Activated CD4-positive, alpha-beta T cell treated with anti-CD3 and anti-CD28 coated beads, Interleukin-2, amount 10 ng/mL, durations not matched to agents 7 days and 5 days (primary cell): ENCODE results near the gene NAP1L4. TPM values are rescaled to one million over a fixed set of nuclear protein-coding genes. Genes with fewer than 3 reads are reported as not detected.
A peak's percentile ranks its signal among the peaks of the same experiment; 100 is the strongest.

Experiments used
- CTCF ChIA-PET: fragments of 350-600 bp; sonication (Branson Sonifier 250); formaldehyde crosslinking; loops from one replicate; lab custom pipeline; 2021; ENCODE audit warnings: antibody characterized with exemption; lab: Charles Lee
- POLR2A ChIA-PET: fragments of 350-600 bp; sonication (Branson Sonifier 250); formaldehyde crosslinking; loops from one replicate; lab custom pipeline; 2021; ENCODE audit warnings: antibody characterized with exemption; lab: Charles Lee
- DNase-seq: peaks from one replicate; pipeline ENCODE4 v3.0.0-alpha.2; 2020
- H3K27ac Mint-ChIP-seq: one replicate; pipeline ENCODE4 v1.8.0; 2021; ENCODE audit warnings: mild to moderate bottlenecking, moderate library complexity, mixed read lengths
- H3K27me3 Mint-ChIP-seq: one replicate; pipeline ENCODE4 v1.8.0; 2021; ENCODE audit warnings: mixed read lengths
- H3K36me3 Mint-ChIP-seq: one replicate; pipeline ENCODE4 v1.8.0; 2021; ENCODE audit warnings: low read depth, mixed read lengths
- H3K4me1 Mint-ChIP-seq: one replicate; pipeline ENCODE4 v1.8.0; 2021; ENCODE audit warnings: mixed read lengths
- H3K4me3 Mint-ChIP-seq: one replicate; pipeline ENCODE4 v1.8.0; 2021; ENCODE audit warnings: mild to moderate bottlenecking, moderate library complexity, mixed read lengths
- H3K9me3 Mint-ChIP-seq: one replicate; pipeline ENCODE4 v1.8.0; 2021; ENCODE audit warnings: mixed read lengths
- total RNA-seq, 2 experiments: library from RNA; stranded (reverse); gene quantifications; one replicate each; pipeline ENCODE4 v1.2.3, GENCODE V29; 2021

The NAP1L4 gene
- total RNA-seq, 2 experiments from 2014 or later: 354 to 367 TPM

DNA sequence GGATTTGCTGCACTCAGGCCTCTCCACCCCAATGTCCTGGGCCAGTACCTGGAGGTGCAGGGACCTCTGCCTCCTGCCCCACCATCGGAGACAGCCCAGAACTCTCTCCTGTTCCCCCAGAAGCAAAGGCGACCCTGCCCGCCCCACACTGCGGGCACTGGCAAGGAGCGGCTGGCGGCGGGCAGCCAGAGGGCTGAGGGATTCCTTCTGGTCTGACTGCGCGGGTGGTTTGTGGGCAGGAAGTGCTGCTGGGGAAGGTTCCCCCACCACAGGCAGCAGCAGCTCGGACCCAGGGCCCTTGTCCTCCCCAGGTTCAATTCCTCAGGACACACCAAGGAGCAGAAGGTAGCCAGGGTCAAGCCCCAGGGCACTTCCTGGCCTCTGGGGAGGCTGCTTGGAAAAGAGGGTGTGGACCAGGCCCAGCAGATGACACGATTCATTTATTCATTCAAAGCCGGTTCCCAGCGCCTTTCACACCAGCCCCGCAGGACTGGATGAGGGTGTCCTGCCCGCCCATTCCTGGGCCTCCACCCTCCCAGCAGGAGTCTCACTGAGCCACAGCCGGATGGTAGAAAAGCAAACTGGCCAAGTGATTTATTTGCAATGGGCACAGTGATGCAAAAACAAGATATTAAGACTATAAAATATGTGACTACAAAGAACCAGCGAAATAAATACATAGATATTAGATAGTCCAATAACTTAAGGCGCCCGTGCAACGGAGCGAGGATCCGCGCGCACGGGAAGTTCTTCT lies 64.1 kb downstream of the NAP1L4 start:
- no peak for DNase-seq
- ChIA-PET CTCF (interaction anchor here (1.7 to 2.1 kb wide), 3 partner anchors 35 to 527 kb away, joined by 5 to 7 read pairs (median 5); partner anchors contain the start of gene TSSC4), POLR2A (no interaction called here)
- Mint-ChIP-seq H3K27me3 (peaks cover 30% of the 10 kb centered on the region), H3K27ac (no peak overlapping the region), H3K4me1 (peaks cover 26% of the 10 kb centered on the region), H3K9me3 (peaks cover 2% of the 10 kb centered on the region), H3K36me3 (no peaks in the 10 kb centered on the region), H3K4me3 (peak overlapping the region; percentile 27)

DNA sequence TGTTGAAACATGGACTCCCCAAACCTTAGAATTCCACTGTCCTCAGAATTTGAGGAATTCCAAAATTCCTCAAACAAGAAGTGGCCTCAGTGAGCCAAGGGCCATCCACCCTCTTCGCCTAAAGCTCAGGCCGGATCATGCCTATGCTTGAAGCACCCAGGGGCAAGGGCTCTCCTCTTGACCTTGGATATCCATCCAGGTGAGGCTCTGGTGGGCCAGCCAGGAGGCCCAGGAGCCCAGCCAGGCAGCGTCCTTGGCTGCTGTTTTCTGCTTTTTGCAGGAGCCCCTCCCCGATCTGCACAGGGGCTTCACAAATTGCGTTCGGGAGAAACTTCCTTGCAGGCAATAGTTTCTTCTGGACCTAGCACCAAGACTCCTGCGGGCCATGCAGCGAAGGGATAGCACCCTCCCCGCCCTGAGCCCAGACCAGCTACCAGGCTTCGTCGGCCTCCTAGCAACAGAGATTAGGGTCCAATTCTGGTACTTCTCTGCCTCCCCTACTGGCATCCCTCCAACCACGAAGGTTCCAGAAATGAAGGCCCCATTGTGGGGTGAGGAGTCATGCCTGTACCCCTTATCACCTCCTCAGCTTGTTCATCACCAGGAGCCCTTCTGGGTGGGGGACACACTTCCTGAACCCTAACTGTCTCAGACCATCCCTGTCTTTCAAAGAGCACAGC lies 64.9 kb downstream of the NAP1L4 start:
- H3K4me1 Mint-ChIP-seq: peaks cover 21% of the 10 kb centered on the region
- no peak overlapping the region for H3K27ac Mint-ChIP-seq
- CTCF ChIA-PET: interaction anchor here (1.7 kb wide), 1 partner anchor 35 kb away, joined by 5 read pairs; no protein-coding TSS in a partner anchor
- peaks cover 30% of the 10 kb centered on the region for H3K27me3 Mint-ChIP-seq
- POLR2A ChIA-PET: interaction anchor here (0.9 kb wide), 1 partner anchor 40 kb away, joined by 3 read pairs; no protein-coding TSS in a partner anchor
- DNase-seq: no peak
- no peak overlapping the region for H3K4me3 Mint-ChIP-seq
- H3K9me3 Mint-ChIP-seq: peaks cover 2% of the 10 kb centered on the region
- no peaks in the 10 kb centered on the region for H3K36me3 Mint-ChIP-seq

- ChIA-PET POLR2A (interaction anchor here (0.9 kb wide), 1 partner anchor 39 kb away, joined by 3 read pairs; no protein-coding TSS in a partner anchor), CTCF (interaction anchor here (1.0 kb wide), 1 partner anchor 11 kb away, joined by 3 read pairs; no protein-coding TSS in a partner anchor)
- Mint-ChIP-seq H3K4me3 (no peak overlapping the region), H3K4me1 (peaks cover 21% of the 10 kb centered on the region), H3K36me3 (no peaks in the 10 kb centered on the region), H3K27ac (no peak overlapping the region), H3K9me3 (peaks cover 2% of the 10 kb centered on the region), H3K27me3 (peaks cover 30% of the 10 kb centered on the region)
- DNase-seq: no peak
Observed at GRCh38 chr11:2926611-2927051, 65.5 kb downstream of the NAP1L4 start.

DNA sequence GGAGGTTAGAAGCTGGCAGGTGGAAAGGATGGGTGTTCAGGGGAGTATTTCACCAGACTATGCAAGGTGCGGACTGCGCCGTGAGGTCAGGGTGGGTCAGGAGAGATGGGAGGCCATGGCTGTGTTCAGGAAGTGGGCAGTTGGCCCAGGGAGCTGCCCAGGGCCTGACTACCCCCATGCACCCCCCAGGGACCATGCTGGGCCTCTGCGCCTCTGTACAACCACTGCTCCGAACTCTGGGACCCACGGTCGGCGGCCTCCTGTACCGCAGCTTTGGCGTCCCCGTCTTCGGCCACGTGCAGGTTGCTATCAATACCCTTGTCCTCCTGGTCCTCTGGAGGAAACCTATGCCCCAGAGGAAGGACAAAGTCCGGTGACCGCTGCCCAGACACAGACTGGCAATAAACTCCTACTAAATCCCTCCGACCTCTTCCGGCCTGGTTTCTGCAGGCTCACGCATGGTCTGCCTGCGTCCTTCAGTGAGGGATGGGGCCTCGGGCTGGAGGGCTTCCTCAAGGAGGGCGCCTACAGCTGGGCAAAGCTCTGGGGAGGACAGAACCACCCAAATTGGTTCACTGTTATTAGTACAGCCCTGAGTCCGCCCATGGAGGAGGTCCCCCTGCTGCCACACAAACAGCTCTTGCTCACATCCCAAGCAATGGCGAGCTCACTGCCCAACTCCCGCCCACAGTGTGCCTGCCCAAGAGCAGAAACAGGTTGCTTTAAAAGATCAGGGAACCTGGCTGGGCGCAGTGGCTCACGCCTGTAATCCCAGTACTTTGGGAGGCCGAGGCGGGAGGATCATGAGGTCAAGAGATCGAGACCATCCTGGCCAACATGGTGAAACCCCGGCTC lies 67.1 kb downstream of the NAP1L4 start:
- peaks cover 2% of the 10 kb centered on the region for H3K9me3 Mint-ChIP-seq
- H3K4me1 Mint-ChIP-seq: peaks cover 16% of the 10 kb centered on the region
- H3K27ac Mint-ChIP-seq: no peak overlapping the region
- H3K4me3 Mint-ChIP-seq: no peak overlapping the region
- H3K27me3 Mint-ChIP-seq: peaks cover 28% of the 10 kb centered on the region
- CTCF ChIA-PET: no interaction called here
- DNase-seq: no peak
- no peaks in the 10 kb centered on the region for H3K36me3 Mint-ChIP-seq
- POLR2A ChIA-PET: no interaction called here

- CTCF ChIA-PET: no interaction called here
- H3K9me3 Mint-ChIP-seq: peaks cover 2% of the 10 kb centered on the region
Observed at GRCh38 chr11:2924381-2924780, 67.7 kb downstream of the NAP1L4 start.

DNA sequence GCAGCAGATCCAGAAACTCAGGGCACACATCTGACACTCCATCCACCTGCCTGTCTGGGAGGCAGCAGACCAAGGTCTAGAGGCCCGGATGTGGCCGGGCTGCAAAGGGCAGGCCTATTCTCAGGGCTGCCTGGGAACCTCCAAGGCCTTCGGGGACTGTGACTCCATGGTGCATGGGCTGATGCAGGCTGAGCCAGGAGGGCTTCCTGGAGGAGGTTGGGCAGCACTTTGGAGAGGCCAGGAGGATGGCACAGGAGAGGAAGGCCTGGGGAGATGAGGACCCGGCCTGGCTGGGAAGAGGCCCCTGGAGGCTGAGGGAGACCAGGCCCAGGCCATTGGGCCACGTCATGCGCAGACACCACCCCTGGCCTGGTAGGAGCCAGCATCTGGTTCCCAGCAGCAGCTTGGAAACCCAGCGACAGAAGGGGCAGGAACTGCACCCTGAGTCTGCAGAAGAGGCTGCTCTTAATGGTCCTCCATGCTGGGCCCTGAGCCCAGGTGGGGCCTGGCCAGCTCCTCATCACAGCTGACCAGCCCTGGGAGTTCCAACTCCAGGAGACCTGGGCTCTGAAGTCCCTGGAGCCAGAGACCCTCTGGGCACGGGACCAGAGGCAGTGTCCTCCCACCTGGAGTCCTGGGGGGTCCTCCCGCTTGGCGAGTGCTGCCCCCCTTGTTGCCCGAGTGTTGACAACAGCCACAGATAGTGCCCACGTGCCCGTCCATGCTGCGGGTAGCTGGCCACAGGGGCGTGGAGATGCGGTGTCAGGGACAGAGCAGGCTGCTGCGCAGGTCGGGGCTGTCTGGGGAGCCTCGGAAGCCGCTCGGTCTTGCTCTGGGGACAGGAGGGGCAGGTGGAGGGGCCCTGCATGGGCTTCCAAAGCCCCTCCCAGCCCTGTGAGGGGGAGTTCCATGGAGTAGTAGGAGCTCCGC lies 68.4 kb downstream of the NAP1L4 start:
- Mint-ChIP-seq H3K9me3 (peaks cover 2% of the 10 kb centered on the region), H3K4me3 (no peak overlapping the region), H3K4me1 (peaks cover 9% of the 10 kb centered on the region), H3K27me3 (peaks cover 21% of the 10 kb centered on the region), H3K27ac (no peak overlapping the region), H3K36me3 (no peaks in the 10 kb centered on the region)
- ChIA-PET POLR2A (no interaction called here), CTCF (interaction anchor here (0.7 kb wide), 1 partner anchor 391 kb away, joined by 5 read pairs; no protein-coding TSS in a partner anchor)
- DNase-seq: no peak

More at GRCh38 chr11:2924381-2924780, 67.7 kb downstream of the NAP1L4 start:
- H3K27ac Mint-ChIP-seq: no peak overlapping the region
- no peak for DNase-seq
- peaks cover 25% of the 10 kb centered on the region for H3K27me3 Mint-ChIP-seq
- peaks cover 13% of the 10 kb centered on the region for H3K4me1 Mint-ChIP-seq
- no peaks in the 10 kb centered on the region for H3K36me3 Mint-ChIP-seq
- POLR2A ChIA-PET: no interaction called here
- H3K4me3 Mint-ChIP-seq: no peak overlapping the region

DNA sequence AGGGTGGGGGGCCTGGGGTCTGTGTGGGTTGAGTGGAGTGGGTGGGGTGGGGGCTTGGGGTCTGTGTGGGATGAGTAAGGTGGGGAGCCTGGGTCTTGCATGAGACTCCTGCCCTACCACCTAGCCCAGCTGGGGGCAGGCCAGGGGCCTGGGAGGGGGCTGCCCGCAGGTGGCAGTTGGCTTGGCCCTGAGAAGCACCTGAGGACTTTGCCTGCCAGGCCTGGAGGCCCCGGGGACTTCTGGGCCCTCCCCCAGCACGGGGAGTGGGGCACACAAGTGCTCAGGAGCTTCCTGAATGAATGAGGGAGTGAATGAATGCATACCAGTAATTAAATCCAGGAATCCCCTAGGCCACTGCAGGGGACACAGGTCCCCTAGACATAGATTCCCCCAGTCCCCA lies 69.5 kb downstream of the NAP1L4 start:
- Mint-ChIP-seq H3K4me3 (no peak overlapping the region), H3K4me1 (peaks cover 2% of the 10 kb centered on the region), H3K27ac (no peak overlapping the region), H3K9me3 (peaks cover 2% of the 10 kb centered on the region), H3K36me3 (no peaks in the 10 kb centered on the region), H3K27me3 (peaks cover 13% of the 10 kb centered on the region)
- CTCF ChIA-PET: interaction anchor here (0.7 to 0.8 kb wide), 2 partner anchors 26 to 390 kb away, joined by 3 to 5 read pairs; no protein-coding TSS in a partner anchor
- no peak for DNase-seq
- POLR2A ChIA-PET: no interaction called here

DNA sequence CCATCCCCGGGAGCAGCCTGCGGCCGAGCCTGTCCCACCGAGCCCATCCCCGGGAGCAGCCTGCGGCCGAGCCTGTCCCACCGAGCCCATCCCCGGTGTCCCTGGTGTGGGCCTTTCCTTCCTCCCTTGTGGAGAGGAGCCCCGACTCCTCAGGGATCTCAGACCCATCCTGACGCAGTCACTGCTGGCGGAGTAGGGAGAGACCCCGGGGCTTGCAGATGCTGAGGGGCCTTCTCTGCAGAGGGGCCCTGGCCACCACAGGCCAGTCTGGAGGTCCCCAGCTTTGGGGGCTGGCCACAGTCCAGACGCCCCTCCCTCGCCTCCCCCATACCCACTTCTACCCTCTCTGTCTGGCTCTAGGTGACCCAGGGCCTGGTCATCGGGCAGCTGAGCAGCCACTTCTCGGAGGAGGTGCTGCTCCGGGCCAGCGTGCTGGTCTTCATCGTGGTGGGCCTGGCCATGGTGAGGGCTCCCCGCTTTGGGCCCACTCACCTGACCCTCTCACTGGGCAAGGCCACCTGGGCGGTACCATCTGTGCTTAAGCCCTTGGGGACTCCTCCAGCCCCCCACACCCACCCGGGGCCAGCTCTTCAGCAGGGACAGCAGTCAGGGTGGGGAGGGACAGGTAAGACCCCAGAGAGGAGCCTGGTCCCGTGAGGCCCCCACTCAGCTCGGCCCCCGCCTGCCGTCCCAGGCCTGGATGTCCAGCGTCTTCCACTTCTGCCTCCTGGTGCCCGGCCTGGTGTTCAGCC lies 70.2 kb downstream of the NAP1L4 start:
- CTCF ChIA-PET: interaction anchor here (0.8 to 2.0 kb wide), 4 partner anchors 10 to 389 kb away, joined by 3 to 6 read pairs (median 4); no protein-coding TSS in a partner anchor
- DNase-seq: no peak
- Mint-ChIP-seq H3K36me3 (no peaks in the 10 kb centered on the region), H3K4me3 (no peak overlapping the region), H3K27ac (no peak overlapping the region), H3K4me1 (no peaks in the 10 kb centered on the region), H3K27me3 (peaks cover 7% of the 10 kb centered on the region), H3K9me3 (peaks cover 2% of the 10 kb centered on the region)
- POLR2A ChIA-PET: no interaction called here

DNA sequence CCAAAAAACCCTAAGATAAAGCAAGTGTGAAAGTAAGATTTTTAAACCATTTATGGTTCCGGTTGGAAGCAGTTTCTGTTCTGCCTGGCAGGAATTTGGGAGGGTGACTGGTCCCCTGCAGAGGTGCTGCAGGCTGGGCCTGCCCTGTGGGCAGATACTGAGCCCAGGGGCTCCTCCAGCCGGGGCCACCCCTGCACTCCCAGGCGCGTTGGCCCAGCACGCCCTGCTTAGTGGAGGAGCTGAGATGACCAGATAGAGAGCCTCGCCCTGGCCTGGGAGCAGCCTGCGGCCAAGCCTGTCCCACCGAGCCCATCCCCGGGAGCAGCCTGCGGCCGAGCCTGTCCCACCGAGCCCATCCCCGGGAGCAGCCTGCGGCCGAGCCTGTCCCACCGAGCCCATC lies 70.9 kb downstream of the NAP1L4 start:
- no peak overlapping the region for H3K4me3 Mint-ChIP-seq
- no peak overlapping the region for H3K27ac Mint-ChIP-seq
- no peaks in the 10 kb centered on the region for H3K36me3 Mint-ChIP-seq
- no peaks in the 10 kb centered on the region for H3K4me1 Mint-ChIP-seq
- ChIA-PET POLR2A (no interaction called here), CTCF (interaction anchor here (1.8 to 2.0 kb wide), 4 partner anchors 10 to 388 kb away, joined by 4 to 7 read pairs (median 5); no protein-coding TSS in a partner anchor)
- H3K9me3 Mint-ChIP-seq: no peaks in the 10 kb centered on the region
- peaks cover under 1% of the 10 kb centered on the region for H3K27me3 Mint-ChIP-seq
- no peak for DNase-seq

- H3K27ac Mint-ChIP-seq: no peak overlapping the region
- H3K9me3 Mint-ChIP-seq: no peaks in the 10 kb centered on the region
- no peak for DNase-seq
- no peaks in the 10 kb centered on the region for H3K36me3 Mint-ChIP-seq
- ChIA-PET POLR2A (no interaction called here), CTCF (interaction anchor here (1.2 to 2.0 kb wide), 7 partner anchors 10 to 387 kb away, joined by 3 to 7 read pairs (median 4); no protein-coding TSS in a partner anchor)
- H3K4me3 Mint-ChIP-seq: no peak overlapping the region
- no peaks in the 10 kb centered on the region for H3K27me3 Mint-ChIP-seq
- no peaks in the 10 kb centered on the region for H3K4me1 Mint-ChIP-seq
Observed at GRCh38 chr11:2920343-2920742, 71.8 kb downstream of the NAP1L4 start.

DNA sequence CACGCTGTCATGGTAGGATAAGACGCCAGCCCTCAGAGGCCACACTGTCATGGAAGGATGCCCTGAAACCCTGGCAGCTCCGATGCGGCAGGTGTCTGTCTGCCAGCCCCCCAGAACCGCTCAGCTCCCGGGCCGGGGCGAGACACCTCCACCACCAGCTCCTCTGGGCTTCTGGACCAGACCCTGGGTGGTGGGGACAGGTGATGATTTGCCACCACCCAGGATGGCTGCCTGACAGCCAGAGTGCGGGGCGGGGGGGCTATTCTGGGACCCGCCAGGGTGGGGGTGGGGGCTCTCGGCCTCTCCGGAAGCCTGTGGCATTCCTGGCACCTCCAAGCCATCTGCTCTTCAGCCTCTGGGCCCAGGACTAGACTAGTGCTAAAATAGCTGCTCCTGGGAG lies 72.3 kb downstream of the NAP1L4 start:
- Mint-ChIP-seq H3K27me3 (no peaks in the 10 kb centered on the region), H3K4me3 (no peak overlapping the region), H3K27ac (no peak overlapping the region), H3K9me3 (no peaks in the 10 kb centered on the region), H3K4me1 (no peaks in the 10 kb centered on the region), H3K36me3 (no peaks in the 10 kb centered on the region)
- DNase-seq: no peak
- ChIA-PET CTCF (interaction anchor here (1.2 to 2.0 kb wide), 5 partner anchors 10 to 84 kb away, joined by 3 to 7 read pairs (median 4); no protein-coding TSS in a partner anchor), POLR2A (no interaction called here)
